OCI-LY7 (cell line): Measurements from ENCODE around the gene PLCB3.

Source experiments
- EZH2phosphoT487 ChIP-seq: fragments of 200-600 bp; sonication (generic); IDR thresholded peaks from 2 replicates; pipeline ENCODE4 v1.6.1; 2018; ENCODE audit warnings: low read depth, borderline replicate concordance, mild to moderate bottlenecking, mixed run types, antibody characterized with exemption, low read length, moderate library complexity, mixed read lengths
- TF ChIP-seq, protein P1 (sequence below): fragments of 200-600 bp; sonication (generic); conservative IDR thresholded peaks from 2 replicates; pipeline ENCODE4 v1.5.1; 2014; ENCODE audit warnings: mild to moderate bottlenecking, antibody characterized with exemption, low read length, moderate library complexity, mixed read lengths

GRCh38 chr11:64224891-64225607, 26.3 kb upstream of the PLCB3 start:
- TF ChIP-seq, protein P1, sequence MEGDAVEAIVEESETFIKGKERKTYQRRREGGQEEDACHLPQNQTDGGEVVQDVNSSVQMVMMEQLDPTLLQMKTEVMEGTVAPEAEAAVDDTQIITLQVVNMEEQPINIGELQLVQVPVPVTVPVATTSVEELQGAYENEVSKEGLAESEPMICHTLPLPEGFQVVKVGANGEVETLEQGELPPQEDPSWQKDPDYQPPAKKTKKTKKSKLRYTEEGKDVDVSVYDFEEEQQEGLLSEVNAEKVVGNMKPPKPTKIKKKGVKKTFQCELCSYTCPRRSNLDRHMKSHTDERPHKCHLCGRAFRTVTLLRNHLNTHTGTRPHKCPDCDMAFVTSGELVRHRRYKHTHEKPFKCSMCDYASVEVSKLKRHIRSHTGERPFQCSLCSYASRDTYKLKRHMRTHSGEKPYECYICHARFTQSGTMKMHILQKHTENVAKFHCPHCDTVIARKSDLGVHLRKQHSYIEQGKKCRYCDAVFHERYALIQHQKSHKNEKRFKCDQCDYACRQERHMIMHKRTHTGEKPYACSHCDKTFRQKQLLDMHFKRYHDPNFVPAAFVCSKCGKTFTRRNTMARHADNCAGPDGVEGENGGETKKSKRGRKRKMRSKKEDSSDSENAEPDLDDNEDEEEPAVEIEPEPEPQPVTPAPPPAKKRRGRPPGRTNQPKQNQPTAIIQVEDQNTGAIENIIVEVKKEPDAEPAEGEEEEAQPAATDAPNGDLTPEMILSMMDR = no peak
- TF ChIP-seq EZH2phosphoT487 = no peak
